Measurements from ENCODE around the gene THEMIS2. TPM values are rescaled to one million over a fixed set of nuclear protein-coding genes. Genes with fewer than 3 reads are reported as not detected.

THEMIS2 gene
- total and polyA plus RNA-seq, 2 experiments from 2014 or later: 8.1 to 32.4 TPM

DNA sequence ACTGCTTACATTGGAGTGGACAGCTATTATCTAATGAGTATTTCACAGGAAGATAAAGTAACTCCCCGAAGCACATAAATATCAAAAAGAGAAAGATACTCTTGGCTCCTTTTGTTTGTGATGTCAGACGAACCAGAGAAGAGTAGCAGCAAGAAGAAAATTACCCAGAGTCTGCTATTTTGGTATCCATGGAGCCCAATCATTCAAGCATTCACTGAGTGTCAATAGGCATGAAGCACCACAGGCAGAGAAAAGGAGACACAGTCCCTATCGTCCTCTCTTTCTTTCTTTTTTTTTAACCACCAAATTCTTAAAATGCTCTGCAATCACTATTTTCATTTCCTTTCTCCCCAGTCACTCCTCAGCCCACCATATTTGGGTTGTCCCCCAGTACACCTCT is 22.2 kb downstream of the THEMIS2 start (continued):
- TF ChIP-seq, protein P1, sequence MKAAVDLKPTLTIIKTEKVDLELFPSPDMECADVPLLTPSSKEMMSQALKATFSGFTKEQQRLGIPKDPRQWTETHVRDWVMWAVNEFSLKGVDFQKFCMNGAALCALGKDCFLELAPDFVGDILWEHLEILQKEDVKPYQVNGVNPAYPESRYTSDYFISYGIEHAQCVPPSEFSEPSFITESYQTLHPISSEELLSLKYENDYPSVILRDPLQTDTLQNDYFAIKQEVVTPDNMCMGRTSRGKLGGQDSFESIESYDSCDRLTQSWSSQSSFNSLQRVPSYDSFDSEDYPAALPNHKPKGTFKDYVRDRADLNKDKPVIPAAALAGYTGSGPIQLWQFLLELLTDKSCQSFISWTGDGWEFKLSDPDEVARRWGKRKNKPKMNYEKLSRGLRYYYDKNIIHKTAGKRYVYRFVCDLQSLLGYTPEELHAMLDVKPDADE (IDR thresholded peaks at IDR 0.05): no peak
- no peak for TF ChIP-seq EZH2phosphoT487 (IDR thresholded peaks at IDR 0.05; ENCODE audit: unreplicated experiment)
- no peak for TF ChIP-seq CTCF (conservative IDR thresholded peaks at IDR 0.05; ENCODE audit: low read depth in 2 of 2)
- no peak for TF ChIP-seq REST (IDR thresholded peaks at IDR 0.05; ENCODE audit: unreplicated experiment)
- TF ChIP-seq CREB1 (CRISPR knock-in tag; IDR thresholded peaks at IDR 0.05; ENCODE audit: low read depth): no peak
- TF ChIP-seq JUNB (IDR thresholded peaks at IDR 0.05; ENCODE audit: unreplicated experiment): no peak

DNA sequence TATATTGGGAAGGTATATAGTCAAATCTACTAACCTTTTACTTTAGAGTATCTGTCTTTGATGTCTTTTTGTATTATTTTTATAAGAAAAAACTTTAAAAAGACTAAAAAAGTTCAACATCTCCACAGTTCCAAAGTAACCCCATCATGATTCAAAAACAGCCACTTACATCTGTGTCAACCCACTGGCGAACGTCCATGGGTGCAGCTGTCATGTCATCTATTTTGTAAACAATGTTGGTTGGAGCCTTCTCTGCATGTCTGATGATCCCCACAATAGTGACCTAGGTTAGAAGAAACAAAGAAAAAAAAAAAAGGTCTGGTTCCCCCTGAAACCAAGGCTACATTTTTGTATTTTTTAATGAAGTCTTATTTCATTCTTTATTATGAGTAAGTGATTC is 34.4 kb downstream of the THEMIS2 start:
- TF ChIP-seq JUNB (IDR thresholded peaks at IDR 0.05; ENCODE audit: unreplicated experiment) (no peak), STAT1 (IDR thresholded peaks at IDR 0.05; ENCODE audit: unreplicated experiment) (no peak), EZH2phosphoT487 (IDR thresholded peaks at IDR 0.05; ENCODE audit: unreplicated experiment) (no peak), REST (IDR thresholded peaks at IDR 0.05; ENCODE audit: unreplicated experiment) (no peak), NANOG (IDR thresholded peaks at IDR 0.05; ENCODE audit: borderline replicate concordance) (no peak), CREB1 (CRISPR knock-in tag; IDR thresholded peaks at IDR 0.05; ENCODE audit: low read depth) (no peak)
- Mint-ChIP-seq H3K36me3 (ENCODE audit: low read depth) (peaks cover 86% of the 10 kb centered on the region), H3K27me3 (ENCODE audit: insufficient read depth, low read depth, poor library complexity) (peaks cover 5% of the 10 kb centered on the region), H3K4me3 (no peak overlapping the region), H3K27ac (no peak overlapping the region), H3K4me1 (no peaks in the 10 kb centered on the region), H3K9me3 (no peaks in the 10 kb centered on the region)
- Histone ChIP-seq H3K79me2 (replicated peaks; ENCODE audit: insufficient read depth) (peaks cover 12% of the 10 kb centered on the region), H4K20me1 (replicated peaks; ENCODE audit: insufficient read depth) (peaks cover 9% of the 10 kb centered on the region; the same call in 1 of the 2 replicates), H3K9me2 (ENCODE audit: insufficient read depth) (no peaks in the 10 kb centered on the region), H2AFZ (no peak overlapping the region), H3K4me3 (no peak overlapping the region), H3K36me3 (ENCODE audit: insufficient read depth) (peaks cover 74% of the 10 kb centered on the region), H3K4me1 (ENCODE audit: insufficient read depth) (no peaks in the 10 kb centered on the region), H3F3A (replicated peaks; ENCODE audit: low read depth) (no peaks in the 10 kb centered on the region), H3K27ac (ENCODE audit: low read depth) (no peak overlapping the region), H3K4me2 (no peak overlapping the region), H3K27me3 (ENCODE audit: insufficient read depth) (no peaks in the 10 kb centered on the region)
- ATAC-seq: no peak
- no peak for DNase-seq (ENCODE audit: low spot score)
